ENCODE data around the gene POLR2E. TPM values are rescaled to one million over a fixed set of nuclear protein-coding genes. Genes with fewer than 3 reads are reported as not detected.

POLR2E gene
- total and polyA plus RNA-seq, 2 donors (not counting 1 experiment from before 2014, with no cell fraction given): 103 to 121 TPM

- 95% methylated on average over 65 of the region's 89 CpGs for WGBS (ENCODE audit: insufficient coverage)
- peaks cover 13% of the 10 kb centered on the region for H3K4me1 Mint-ChIP-seq
- TF ChIP-seq CTCF (IDR thresholded peaks at IDR 0.05) (no peak), EZH2 (IDR thresholded peaks at IDR 0.05; ENCODE audit: borderline replicate concordance, insufficient read depth, low read depth, low read length, poor library complexity, severe bottlenecking) (no peak)
- H3K4me1 ChIP-seq (ENCODE audit: control insufficient read depth in 2 of 2, insufficient read depth in 2 of 2, low read length in 2 of 2): peaks cover 6 to 36% of the 10 kb centered on the region in 2 donors
- peaks cover 47% of the 10 kb centered on the region for H4K20me1 ChIP-seq (ENCODE audit: control insufficient read depth, insufficient read depth, low read length, poor library complexity, severe bottlenecking)
- ATAC-seq (ENCODE audit: low read depth) (no peak), DNase-seq (peak; percentile 55)
- POLR2A ChIA-PET: interaction anchor here (0.6 kb wide), 1 partner anchor 18 kb away, joined by 6 read pairs; no protein-coding TSS in a partner anchor
- no peaks in the 10 kb centered on the region for H3K27me3 Mint-ChIP-seq
- no peak overlapping the region for H3K4me2 ChIP-seq (replicated peaks; ENCODE audit: low read depth, low read length, poor library complexity, severe bottlenecking)
- H3K27ac Mint-ChIP-seq: no peak overlapping the region
- peaks cover 20% of the 10 kb centered on the region for H3K79me2 ChIP-seq (ENCODE audit: control insufficient read depth, insufficient read depth, low read length)
- no peak overlapping the region for H3K4me3 Mint-ChIP-seq
- H3K27ac ChIP-seq (ENCODE audit: low read length in 2 of 2): no peak overlapping the region
- H3K9ac ChIP-seq (ENCODE audit: low read length): no peak overlapping the region
- no peak overlapping the region for H2AFZ ChIP-seq (ENCODE audit: insufficient read depth, low read depth, low read length, poor library complexity, severe bottlenecking)
- H3K4me3 ChIP-seq (ENCODE audit: control extremely low read depth in 1 of 5, extremely low read depth in 1 of 5, insufficient read depth in 1 of 5, low read depth in 2 of 5, low read length in 4 of 5): no peak overlapping the region
- H3K36me3 ChIP-seq (replicated peaks in 1 of 2; ENCODE audit: control extremely low read depth in 1 of 2, control insufficient read depth in 1 of 2, extremely low read depth in 1 of 2, insufficient read depth in 2 of 2, low read length in 1 of 2): peaks cover 0 to 37% of the 10 kb centered on the region in 2 experiments
- no peaks in the 10 kb centered on the region for H3K27me3 ChIP-seq (replicated peaks in 1 of 4; ENCODE audit: control extremely low read depth in 1 of 4, control insufficient read depth in 3 of 4, insufficient read depth in 4 of 4, low read length in 3 of 4)
- H3K9me3 ChIP-seq (ENCODE audit: control extremely low read depth in 1 of 3, control insufficient read depth in 2 of 3, insufficient read depth in 1 of 3, low read length in 2 of 3): no peaks in the 10 kb centered on the region
- intact Hi-C loops (cut with micrococcal nuclease): no loop called here
- CTCF ChIA-PET: interaction anchor here (0.5 kb wide), 1 partner anchor 60 kb away, joined by 3 read pairs; no protein-coding TSS in a partner anchor
- no peaks in the 10 kb centered on the region for H3K9me3 Mint-ChIP-seq (ENCODE audit: insufficient read depth)
Measured at GRCh38 chr19:1108291-1109031, 13.3 kb upstream of the POLR2E start.

- no peaks in the 10 kb centered on the region for H3K27me3 Mint-ChIP-seq
- Histone ChIP-seq H4K20me1 (ENCODE audit: control insufficient read depth, insufficient read depth, low read length, poor library complexity, severe bottlenecking) (peaks cover 40% of the 10 kb centered on the region), H3K27me3 (replicated peaks in 1 of 4; ENCODE audit: control extremely low read depth in 1 of 4, control insufficient read depth in 3 of 4, insufficient read depth in 4 of 4, low read length in 3 of 4) (no peaks in the 10 kb centered on the region), H3K9me3 (ENCODE audit: control extremely low read depth in 1 of 3, control insufficient read depth in 2 of 3, insufficient read depth in 1 of 3, low read length in 2 of 3) (no peaks in the 10 kb centered on the region), H3K36me3 (replicated peaks in 1 of 2; ENCODE audit: control extremely low read depth in 1 of 2, control insufficient read depth in 1 of 2, extremely low read depth in 1 of 2, insufficient read depth in 2 of 2, low read length in 1 of 2) (peaks cover 0 to 37% of the 10 kb centered on the region in 2 experiments), H3K9ac (ENCODE audit: low read length) (no peak overlapping the region), H3K79me2 (ENCODE audit: control insufficient read depth, insufficient read depth, low read length) (peaks cover 13% of the 10 kb centered on the region), H3K4me3 (ENCODE audit: control extremely low read depth in 1 of 5, extremely low read depth in 1 of 5, insufficient read depth in 1 of 5, low read depth in 2 of 5, low read length in 4 of 5) (no peak overlapping the region), H3K4me1 (ENCODE audit: control insufficient read depth in 2 of 2, insufficient read depth in 2 of 2, low read length in 2 of 2) (peaks cover 8 to 38% of the 10 kb centered on the region in 2 donors), H3K27ac (ENCODE audit: low read length in 2 of 2) (no peak overlapping the region), H2AFZ (ENCODE audit: insufficient read depth, low read depth, low read length, poor library complexity, severe bottlenecking) (no peak overlapping the region), H3K4me2 (replicated peaks; ENCODE audit: low read depth, low read length, poor library complexity, severe bottlenecking) (peak overlapping the region; percentile 8)
- 83% methylated on average over 19 of the region's 25 CpGs for WGBS (ENCODE audit: insufficient coverage)
- intact Hi-C loops (cut with micrococcal nuclease): no loop called here
- H3K4me3 Mint-ChIP-seq: no peak overlapping the region
- ChIA-PET CTCF (interaction anchor here (0.5 to 0.6 kb wide), 2 partner anchors 43 to 59 kb away, joined by 3 read pairs; no protein-coding TSS in a partner anchor), POLR2A (no interaction called here)
- no peaks in the 10 kb centered on the region for H3K9me3 Mint-ChIP-seq (ENCODE audit: insufficient read depth)
- H3K4me1 Mint-ChIP-seq: peaks cover 16% of the 10 kb centered on the region
- TF ChIP-seq EZH2 (IDR thresholded peaks at IDR 0.05; ENCODE audit: borderline replicate concordance, insufficient read depth, low read depth, low read length, poor library complexity, severe bottlenecking): no peak
- TF ChIP-seq CTCF (IDR thresholded peaks at IDR 0.05): no peak
- ATAC-seq (ENCODE audit: low read depth) (no peak), DNase-seq (peak; percentile 42)
- peak overlapping the region; percentile 10 for H3K27ac Mint-ChIP-seq
Measured at GRCh38 chr19:1107661-1108261, 12.6 kb upstream of the POLR2E start.

Measured in B cell (primary cell).